ENCODE data around the gene GKN2. TPM values are rescaled to one million over a fixed set of nuclear protein-coding genes. Genes with fewer than 3 reads are reported as not detected.

GKN2 gene
- total and polyA plus RNA-seq, 8 donors = 1.1 to 181 (median 1.6) TPM

DNA sequence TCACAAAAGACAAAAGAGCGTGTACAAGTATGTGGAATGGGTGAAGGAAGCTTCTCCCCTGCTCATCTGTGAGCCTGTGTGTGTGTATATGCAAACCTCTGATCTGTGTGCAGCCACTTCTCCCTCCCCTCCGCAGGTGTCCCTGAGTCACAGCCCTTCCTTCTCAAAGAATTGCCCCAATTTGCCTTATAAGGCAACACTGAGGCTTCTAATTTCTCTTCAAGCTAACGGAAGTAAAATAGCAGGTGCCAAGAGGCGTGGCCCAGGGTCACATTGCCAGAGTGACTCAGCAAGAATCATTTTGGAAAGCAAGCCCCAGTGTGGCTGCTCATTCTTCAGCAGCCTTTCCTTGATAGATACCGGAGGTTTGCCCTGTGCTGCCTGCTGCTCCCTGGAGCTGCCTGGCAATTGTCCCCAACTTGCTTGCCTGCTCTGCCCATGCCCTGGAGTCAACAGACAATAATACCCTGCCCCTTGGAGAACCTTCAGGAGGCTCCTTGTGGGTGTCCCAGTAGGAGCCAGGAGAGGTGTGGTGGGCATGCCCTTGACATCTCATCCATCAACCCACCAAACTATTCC is 44.2 kb downstream of the GKN2 start:
- Histone ChIP-seq H3K4me1 (peaks cover 10 to 29% of the 10 kb centered on the region in 2 donors), H3K9me3 (no peaks in the 10 kb centered on the region), H3K36me3 (no peaks in the 10 kb centered on the region), H3K27me3 (no peaks in the 10 kb centered on the region), H3K27ac (peak overlapping the region; percentile 29 to 71), H3K4me3 (no peak overlapping the region)
- TF ChIP-seq, protein P1, sequence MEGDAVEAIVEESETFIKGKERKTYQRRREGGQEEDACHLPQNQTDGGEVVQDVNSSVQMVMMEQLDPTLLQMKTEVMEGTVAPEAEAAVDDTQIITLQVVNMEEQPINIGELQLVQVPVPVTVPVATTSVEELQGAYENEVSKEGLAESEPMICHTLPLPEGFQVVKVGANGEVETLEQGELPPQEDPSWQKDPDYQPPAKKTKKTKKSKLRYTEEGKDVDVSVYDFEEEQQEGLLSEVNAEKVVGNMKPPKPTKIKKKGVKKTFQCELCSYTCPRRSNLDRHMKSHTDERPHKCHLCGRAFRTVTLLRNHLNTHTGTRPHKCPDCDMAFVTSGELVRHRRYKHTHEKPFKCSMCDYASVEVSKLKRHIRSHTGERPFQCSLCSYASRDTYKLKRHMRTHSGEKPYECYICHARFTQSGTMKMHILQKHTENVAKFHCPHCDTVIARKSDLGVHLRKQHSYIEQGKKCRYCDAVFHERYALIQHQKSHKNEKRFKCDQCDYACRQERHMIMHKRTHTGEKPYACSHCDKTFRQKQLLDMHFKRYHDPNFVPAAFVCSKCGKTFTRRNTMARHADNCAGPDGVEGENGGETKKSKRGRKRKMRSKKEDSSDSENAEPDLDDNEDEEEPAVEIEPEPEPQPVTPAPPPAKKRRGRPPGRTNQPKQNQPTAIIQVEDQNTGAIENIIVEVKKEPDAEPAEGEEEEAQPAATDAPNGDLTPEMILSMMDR (IDR thresholded peaks at IDR 0.05) = no peak
- intact Hi-C loops (cut with DNase I) = no loop called here
- DNase-seq (peak in 2 of 4 donors; percentile 79 to 81), ATAC-seq (peak; percentile 91)

DNA sequence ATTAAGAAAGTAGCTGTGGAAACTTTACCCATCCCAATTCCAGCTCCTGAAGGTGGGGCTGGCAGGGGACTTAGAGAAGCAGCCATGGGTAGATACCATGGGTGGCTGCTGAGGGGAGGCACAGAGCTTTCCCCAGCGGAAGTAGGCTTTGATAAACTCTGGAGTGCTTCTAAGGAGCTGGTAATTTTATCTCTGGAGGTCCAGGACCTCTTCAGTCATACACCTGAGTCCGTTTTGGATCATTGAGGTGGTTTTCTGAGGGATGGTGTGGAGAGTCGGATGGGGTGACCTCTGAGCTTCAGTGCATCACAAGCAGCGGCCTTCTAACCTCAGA is 44.8 kb downstream of the GKN2 start:
- peaks cover 10 to 29% of the 10 kb centered on the region in 2 donors for H3K4me1 ChIP-seq
- no peaks in the 10 kb centered on the region for H3K36me3 ChIP-seq
- H3K27me3 ChIP-seq = no peaks in the 10 kb centered on the region
- intact Hi-C loops (cut with DNase I) = no loop called here
- H3K4me3 ChIP-seq = no peak overlapping the region
- H3K9me3 ChIP-seq = no peaks in the 10 kb centered on the region
- H3K27ac ChIP-seq = peak overlapping the region in 1 of 2 donors; percentile 71
- DNase-seq = no peak
- TF ChIP-seq, protein P1 (IDR thresholded peaks at IDR 0.05) = no peak
- no peak for ATAC-seq

DNA sequence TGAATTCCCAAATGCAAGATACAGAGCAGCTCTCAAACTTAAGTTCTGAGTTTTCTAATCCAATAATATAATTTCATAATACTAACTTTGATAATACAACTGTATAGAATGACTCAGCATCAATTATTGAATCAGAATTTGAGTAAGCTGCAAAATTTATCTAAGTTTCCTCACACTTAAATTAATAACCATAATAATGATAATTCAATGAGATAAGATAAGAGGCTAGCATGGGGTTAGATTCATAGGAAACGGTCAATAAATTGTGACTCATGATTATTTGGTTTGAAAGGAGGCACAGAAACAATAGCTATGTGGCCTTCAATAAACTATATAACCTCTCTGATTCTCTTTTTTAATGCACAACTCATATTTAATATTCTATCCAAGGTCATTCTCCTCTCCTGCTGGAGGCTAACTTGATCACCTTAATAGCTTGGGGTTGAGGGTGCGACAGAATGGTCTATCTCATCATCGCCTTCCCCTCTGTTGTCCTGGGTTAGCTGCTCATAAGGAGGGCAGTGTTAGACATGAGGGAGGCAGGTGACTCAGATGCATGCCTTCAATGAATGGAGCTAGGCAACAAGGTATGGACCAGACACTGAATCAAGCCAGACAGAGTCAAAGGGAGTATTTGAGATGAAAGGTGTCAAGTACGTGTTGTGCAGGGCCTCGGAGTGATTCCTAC is 45.3 kb downstream of the GKN2 start:
- Histone ChIP-seq H3K36me3 (no peaks in the 10 kb centered on the region), H3K27ac (peak overlapping the region in 1 of 2 donors; percentile 71), H3K4me1 (peaks cover 10 to 27% of the 10 kb centered on the region in 2 donors), H3K4me3 (no peak overlapping the region), H3K27me3 (no peaks in the 10 kb centered on the region), H3K9me3 (no peaks in the 10 kb centered on the region)
- intact Hi-C loops (cut with DNase I) = no loop called here
- no peak for ATAC-seq
- TF ChIP-seq, protein P1 (IDR thresholded peaks at IDR 0.05) = no peak
- DNase-seq = no peak

DNA sequence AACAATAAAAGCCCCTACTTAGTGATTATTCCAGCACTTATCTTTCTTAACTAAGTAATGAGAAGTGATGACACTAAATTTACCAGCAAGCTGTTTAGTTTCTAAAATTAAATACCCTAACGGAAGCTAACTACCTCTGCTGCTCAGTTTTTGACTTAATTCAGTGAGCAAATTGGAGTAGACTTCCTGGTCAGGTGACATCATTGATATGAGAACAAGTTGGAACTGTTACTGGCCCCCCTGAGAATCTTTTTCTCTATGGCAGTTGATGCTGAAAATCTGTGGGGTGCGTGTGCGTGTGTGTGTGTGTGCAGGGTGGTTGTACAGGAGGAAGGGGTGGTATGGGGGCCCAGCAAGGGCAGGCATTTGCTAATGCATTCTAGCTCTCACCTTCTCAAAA is 46.0 kb downstream of the GKN2 start:
- Histone ChIP-seq H3K27me3 (no peaks in the 10 kb centered on the region), H3K27ac (no peak overlapping the region), H3K4me3 (no peak overlapping the region), H3K9me3 (peaks cover 0 to under 1% of the 10 kb centered on the region in 2 donors), H3K36me3 (no peaks in the 10 kb centered on the region), H3K4me1 (peaks cover 10 to 24% of the 10 kb centered on the region in 2 donors)
- DNase-seq = no peak
- TF ChIP-seq, protein P1 (IDR thresholded peaks at IDR 0.05) = no peak
- no peak for ATAC-seq
- intact Hi-C loops (cut with DNase I) = no loop called here

DNA sequence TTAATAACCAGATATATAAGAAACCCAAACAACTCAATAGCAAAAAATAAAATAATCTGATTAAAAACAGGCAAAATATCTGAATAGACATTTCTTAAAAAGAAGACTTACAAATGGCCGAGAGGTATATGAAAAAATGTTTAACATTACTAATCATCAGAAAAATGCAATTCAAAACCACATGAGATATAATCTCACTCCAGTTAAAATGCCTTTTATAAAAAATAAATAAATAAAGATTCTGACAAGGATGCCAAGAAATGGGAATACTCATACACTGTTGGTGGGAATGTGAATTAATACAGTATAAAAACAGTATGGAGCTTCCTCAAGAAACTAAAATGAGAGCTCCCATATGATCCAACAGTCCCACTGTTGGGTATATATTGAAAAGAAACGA is 47.6 kb downstream of the GKN2 start:
- H3K9me3 ChIP-seq = peaks cover 0 to 10% of the 10 kb centered on the region in 2 donors
- intact Hi-C loops (cut with DNase I) = no loop called here

More for the DNA sequence above, 47.6 kb downstream of the GKN2 start:
- Histone ChIP-seq H3K27me3 (no peaks in the 10 kb centered on the region), H3K36me3 (no peaks in the 10 kb centered on the region), H3K4me3 (no peak overlapping the region), H3K27ac (no peak overlapping the region), H3K4me1 (peaks cover 10 to 24% of the 10 kb centered on the region in 2 donors)
- TF ChIP-seq, protein P1 (IDR thresholded peaks at IDR 0.05) = no peak
- ATAC-seq (no peak), DNase-seq (no peak)
